H9 (cell line): ENCODE results near the gene SYNGR1. TPM values are rescaled to one million over a fixed set of nuclear protein-coding genes. Genes with fewer than 3 reads are reported as not detected.

Source experiments
- DNase-seq: peaks from one replicate; pipeline ENCODE4 v3.0.0-alpha.2; 2017
- H2AFZ ChIP-seq: one replicate; pipeline ENCODE4 v1.6.1; 2013; ENCODE audit warnings: mild to moderate bottlenecking, low read length, control low read depth, moderate library complexity
- H2AK5ac ChIP-seq: 2 replicates; pipeline ENCODE4 v1.6.1; 2013; ENCODE audit warnings: low read length, control low read depth, mixed read lengths; ENCODE audit not compliant: insufficient read length
- H2BK120ac ChIP-seq: one replicate; pipeline ENCODE4 v1.6.1; 2013; ENCODE audit warnings: low read depth, mild to moderate bottlenecking, low read length, control low read depth, inconsistent platforms; ENCODE audit not compliant: poor library complexity, severe bottlenecking
- H2BK12ac ChIP-seq: 2 replicates; pipeline ENCODE4 v1.6.1; 2013; ENCODE audit warnings: low read length, control low read depth, mixed read lengths, low read depth; ENCODE audit not compliant: insufficient read length
- H2BK15ac ChIP-seq: 2 replicates; pipeline ENCODE4 v1.6.1; 2013; ENCODE audit warnings: low read depth, low read length, control low read depth
- H2BK20ac ChIP-seq: one replicate; pipeline ENCODE4 v1.6.1; 2013; ENCODE audit warnings: low read depth, mild to moderate bottlenecking, low read length, control low read depth, inconsistent platforms; ENCODE audit not compliant: poor library complexity, severe bottlenecking
- H2BK5ac ChIP-seq: 2 replicates; pipeline ENCODE4 v1.6.1; 2013; ENCODE audit warnings: low read length, control low read depth, mixed read lengths; ENCODE audit not compliant: insufficient read length
- H3K14ac ChIP-seq: 2 replicates; pipeline ENCODE4 v1.6.1; 2013; ENCODE audit warnings: low read length, control low read depth; ENCODE audit not compliant: insufficient read depth
- H3K18ac ChIP-seq: 2 replicates; pipeline ENCODE4 v1.6.1; 2013; ENCODE audit warnings: low read depth, mild to moderate bottlenecking, mixed read lengths, low read length, control low read depth; ENCODE audit not compliant: insufficient read length
- H3K23ac ChIP-seq: 2 replicates; pipeline ENCODE4 v1.6.1; 2013; ENCODE audit warnings: low read length, control low read depth, mixed read lengths, low read depth; ENCODE audit not compliant: insufficient read length
- H3K23me2 ChIP-seq: 2 replicates; pipeline ENCODE4 v1.6.1; 2013; ENCODE audit warnings: low read depth, mild to moderate bottlenecking, mixed read lengths, low read length, control low read depth; ENCODE audit not compliant: insufficient read length, poor library complexity, severe bottlenecking
- H3K27ac ChIP-seq: 2 replicates; pipeline ENCODE4 v1.5.1; 2013; ENCODE audit warnings: low read length, control low read depth, mixed read lengths, low read depth; ENCODE audit not compliant: insufficient read length
- H3K27me3 ChIP-seq: 2 replicates; pipeline ENCODE4 v1.6.1; 2013; ENCODE audit warnings: low read length, control low read depth, inconsistent platforms; ENCODE audit not compliant: insufficient read depth
- H3K4ac ChIP-seq: 2 replicates; pipeline ENCODE4 v1.6.1; 2013; ENCODE audit warnings: low read depth, mild to moderate bottlenecking, control low read depth, inconsistent platforms, low read length, moderate library complexity
- H3K4me1 ChIP-seq: 2 replicates; pipeline ENCODE4 v1.6.1; 2013; ENCODE audit warnings: low read length, control low read depth, inconsistent platforms; ENCODE audit not compliant: insufficient read depth
- H3K4me2 ChIP-seq: 2 replicates; pipeline ENCODE4 v1.6.1; 2013; ENCODE audit warnings: low read length, control low read depth, mixed read lengths; ENCODE audit not compliant: insufficient read length, insufficient read depth
- H3K56ac ChIP-seq: 2 replicates; pipeline ENCODE4 v1.6.1; 2013; ENCODE audit warnings: low read depth, mild to moderate bottlenecking, mixed read lengths, low read length, control low read depth; ENCODE audit not compliant: insufficient read length
- H3K79me1 ChIP-seq: 2 replicates; pipeline ENCODE4 v1.6.1; 2013; ENCODE audit warnings: low read depth, mild to moderate bottlenecking, moderate library complexity, low read length, control low read depth, inconsistent platforms; ENCODE audit not compliant: insufficient read depth, poor library complexity, severe bottlenecking
- H3K79me2 ChIP-seq: 2 replicates; pipeline ENCODE4 v1.6.1; 2013; ENCODE audit warnings: low read length, control low read depth, inconsistent platforms; ENCODE audit not compliant: insufficient read depth
- H3K9ac ChIP-seq: 2 replicates; pipeline ENCODE4 v1.6.1; 2013; ENCODE audit warnings: low read length, control low read depth, mixed read lengths; ENCODE audit not compliant: insufficient read length; ENCODE audit errors: extremely low read depth
- H3K9me3 ChIP-seq: one replicate; pipeline ENCODE4 v1.6.1; 2013; ENCODE audit warnings: low read depth, low read length, inconsistent platforms; ENCODE audit not compliant: control insufficient read depth
- H3T11ph ChIP-seq: one replicate; pipeline ENCODE4 v1.6.1; 2013; ENCODE audit warnings: mild to moderate bottlenecking, low read length, control low read depth, inconsistent platforms
- H4K20me1 ChIP-seq: one replicate; pipeline ENCODE4 v1.6.1; 2013; ENCODE audit not compliant: control insufficient read depth, insufficient read length, insufficient read depth
- H4K5ac ChIP-seq: 2 replicates; pipeline ENCODE4 v1.6.1; 2013; ENCODE audit warnings: low read depth, mild to moderate bottlenecking, mixed read lengths, low read length, control low read depth; ENCODE audit not compliant: insufficient read length
- H4K8ac ChIP-seq: replicated peaks from 2 replicates; pipeline ENCODE4 v1.6.1; 2013; ENCODE audit warnings: low read length, control low read depth, mixed read lengths, low read depth; ENCODE audit not compliant: insufficient read length
- H4K91ac ChIP-seq: 2 replicates; pipeline ENCODE4 v1.6.1; 2013; ENCODE audit warnings: low read depth, mild to moderate bottlenecking, moderate library complexity, mixed read lengths, low read length, control low read depth; ENCODE audit not compliant: insufficient read length
- H3K27ac Mint-ChIP-seq, 3 experiments: 2 replicates in 2 of 3; 3 replicates in 1 of 3; pipeline ENCODE4 v1.8.0; 2020 to 2021; ENCODE audit warnings: mixed read lengths in 3 of 3, mild to moderate bottlenecking in 1 of 3, moderate library complexity in 1 of 3
- H3K27me3 Mint-ChIP-seq: 2 replicates; pipeline ENCODE4 v1.8.0; 2021; ENCODE audit warnings: low read depth, mild to moderate bottlenecking, moderate library complexity, mixed read lengths
- H3K36me3 Mint-ChIP-seq, 3 experiments: 2 replicates in 2 of 3; 3 replicates in 1 of 3; pipeline ENCODE4 v1.8.0; 2020 to 2021; ENCODE audit warnings: low read depth in 3 of 3, mixed read lengths in 3 of 3; ENCODE audit not compliant: insufficient read depth in 1 of 3
- H3K4me1 Mint-ChIP-seq, 2 experiments: 2 replicates each; pipeline ENCODE4 v1.8.0; 2020; ENCODE audit warnings: mixed read lengths in 2 of 2
- H3K4me3 Mint-ChIP-seq, 2 experiments: 2 replicates in 1 of 2; 3 replicates in 1 of 2; pipeline ENCODE4 v1.8.0; 2020 to 2021; ENCODE audit warnings: mild to moderate bottlenecking in 2 of 2, mixed read lengths in 2 of 2, moderate library complexity in 1 of 2
- H3K9me3 Mint-ChIP-seq, 2 experiments: 2 replicates in 1 of 2; 3 replicates in 1 of 2; pipeline ENCODE4 v1.8.0; 2020; ENCODE audit warnings: mild to moderate bottlenecking in 2 of 2, mixed read lengths in 2 of 2, moderate library complexity in 1 of 2
- WGBS: extraction: QIAGEN DNeasy Blood & Tissue Kit; methylation state at CpG from one replicate; pipeline ENCODE4 v1.1.7; 2013; ENCODE audit warnings: missing lambda C conversion rate, low lambda C conversion rate, mixed read lengths; ENCODE audit not compliant: insufficient read length; ENCODE audit errors: extremely low coverage; 5-methylcytosine and 5-hydroxymethylcytosine counted together
- total RNA-seq: library from RNA; stranded (reverse); gene quantifications from 2 replicates; pipeline ENCODE4 v1.2.1, GENCODE V29; 2021
- TF ChIP-seq, protein P1 (sequence below): fragments of 200-600 bp; sonication (generic); conservative IDR thresholded peaks from 3 replicates; pipeline ENCODE4 v1.8.0; 2021; ENCODE audit warnings: antibody characterized with exemption, mild to moderate bottlenecking

The SYNGR1 gene
- total RNA-seq, 1 experiment from 2014 or later: 13.2 TPM

DNA sequence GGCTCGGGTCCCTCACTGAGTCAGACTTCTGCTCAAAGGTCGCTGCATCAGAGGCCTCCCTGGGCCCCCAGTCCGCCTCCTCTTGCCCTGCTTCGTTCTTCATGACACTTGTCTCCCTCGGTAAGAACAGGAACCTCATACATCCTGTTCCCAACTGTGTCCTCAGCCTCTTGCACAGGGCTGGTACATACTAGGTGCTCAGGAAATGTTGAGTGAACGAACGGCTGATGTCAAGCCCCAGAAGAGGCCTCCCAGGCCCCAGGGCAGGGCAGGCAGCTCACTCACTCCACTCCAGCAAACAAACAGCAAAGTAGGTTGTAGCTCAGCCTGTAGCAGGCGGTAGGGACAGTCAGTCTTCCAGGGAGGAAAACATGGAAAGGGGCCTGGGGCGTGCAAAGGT, 17.2 kb downstream of the SYNGR1 start:
- Mint-ChIP-seq H3K36me3 (peaks cover 0 to 4% (median 3%) of the 10 kb centered on the region in 3 experiments; a peak in 2 of 7 replicates), H3K27ac (peak overlapping the region; percentile 38 to 74 (median 64); a peak in 3 of 7 replicates), H3K9me3 (peaks cover 2 to 6% of the 10 kb centered on the region in 2 experiments; a peak in 4 of 5 replicates), H3K27me3 (peaks cover 2% of the 10 kb centered on the region), H3K4me1 (peaks cover 24 to 41% of the 10 kb centered on the region in 2 experiments), H3K4me3 (0 out of 5 replicates have a peak overlapping the region, but pooled peaks of 1 of the 2 experiments have one; percentile 2)
- Histone ChIP-seq H3K56ac (no peak overlapping the region), H3K27ac (no peak overlapping the region), H3K23me2 (no peaks in the 10 kb centered on the region), H3K79me2 (no peaks in the 10 kb centered on the region), H2BK12ac (no peak overlapping the region), H2BK15ac (no peak overlapping the region), H3K4me1 (peaks cover 3% of the 10 kb centered on the region; the same call in 1 of the 2 replicates), H3K79me1 (no peaks in the 10 kb centered on the region), H2AFZ (no peak overlapping the region), H3K9me3 (no peaks in the 10 kb centered on the region), H2BK120ac (no peak overlapping the region), H4K5ac (no peak overlapping the region), H4K91ac (no peak overlapping the region), H3K23ac (no peak overlapping the region), H2BK5ac (no peak overlapping the region), H4K20me1 (no peaks in the 10 kb centered on the region), H3K18ac (no peak overlapping the region), H2BK20ac (no peak overlapping the region), H3K14ac (no peak overlapping the region), H3K4me2 (no peak overlapping the region), H2AK5ac (no peak overlapping the region), H3K4ac (no peak overlapping the region), H4K8ac (no peak overlapping the region), H3T11ph (no peak overlapping the region), H3K27me3 (no peaks in the 10 kb centered on the region), H3K9ac (no peak overlapping the region)
- WGBS: no CpG with 5 or more reads among the region's 9 CpGs
- TF ChIP-seq, protein P1, sequence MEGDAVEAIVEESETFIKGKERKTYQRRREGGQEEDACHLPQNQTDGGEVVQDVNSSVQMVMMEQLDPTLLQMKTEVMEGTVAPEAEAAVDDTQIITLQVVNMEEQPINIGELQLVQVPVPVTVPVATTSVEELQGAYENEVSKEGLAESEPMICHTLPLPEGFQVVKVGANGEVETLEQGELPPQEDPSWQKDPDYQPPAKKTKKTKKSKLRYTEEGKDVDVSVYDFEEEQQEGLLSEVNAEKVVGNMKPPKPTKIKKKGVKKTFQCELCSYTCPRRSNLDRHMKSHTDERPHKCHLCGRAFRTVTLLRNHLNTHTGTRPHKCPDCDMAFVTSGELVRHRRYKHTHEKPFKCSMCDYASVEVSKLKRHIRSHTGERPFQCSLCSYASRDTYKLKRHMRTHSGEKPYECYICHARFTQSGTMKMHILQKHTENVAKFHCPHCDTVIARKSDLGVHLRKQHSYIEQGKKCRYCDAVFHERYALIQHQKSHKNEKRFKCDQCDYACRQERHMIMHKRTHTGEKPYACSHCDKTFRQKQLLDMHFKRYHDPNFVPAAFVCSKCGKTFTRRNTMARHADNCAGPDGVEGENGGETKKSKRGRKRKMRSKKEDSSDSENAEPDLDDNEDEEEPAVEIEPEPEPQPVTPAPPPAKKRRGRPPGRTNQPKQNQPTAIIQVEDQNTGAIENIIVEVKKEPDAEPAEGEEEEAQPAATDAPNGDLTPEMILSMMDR: no peak
- DNase-seq: no peak
